Endodermal cell (in vitro differentiated cells): ENCODE measurements around the gene GALNT5. TPM values are rescaled to one million over a fixed set of nuclear protein-coding genes. Genes with fewer than 3 reads are reported as not detected.

Experiments used
- DNase-seq: peaks from one replicate; pipeline ENCODE4 v3.0.0-alpha.2; 2017
- H3K27ac ChIP-seq: 2 replicates; pipeline ENCODE4 v1.5.1; 2013; ENCODE audit warnings: mild to moderate bottlenecking, low read depth, low read length, moderate library complexity
- H3K27me3 ChIP-seq: 2 replicates; pipeline ENCODE4 v1.6.1; 2013; ENCODE audit warnings: mild to moderate bottlenecking, low read length, moderate library complexity; ENCODE audit not compliant: insufficient read depth, control insufficient read depth, poor library complexity, severe bottlenecking
- H3K36me3 ChIP-seq: 2 replicates; pipeline ENCODE4 v1.7.0; 2013; ENCODE audit warnings: mild to moderate bottlenecking, low read length, moderate library complexity; ENCODE audit not compliant: control insufficient read depth, insufficient read depth
- H3K4me1 ChIP-seq: one replicate; pipeline ENCODE4 v1.7.0; 2013; ENCODE audit warnings: low read length; ENCODE audit not compliant: control insufficient read depth, insufficient read depth
- H3K4me3 ChIP-seq: 2 replicates; pipeline ENCODE4 v1.5.1; 2013; ENCODE audit warnings: mild to moderate bottlenecking, low read length, moderate library complexity
- H3K9ac ChIP-seq: 2 replicates; pipeline ENCODE4 v1.6.1; 2013; ENCODE audit warnings: mild to moderate bottlenecking, low read length, moderate library complexity; ENCODE audit not compliant: poor library complexity, severe bottlenecking; ENCODE audit errors: extremely low read depth
- H3K9me3 ChIP-seq: 2 replicates; pipeline ENCODE4 v1.6.1; 2013; ENCODE audit warnings: mild to moderate bottlenecking, low read length, moderate library complexity; ENCODE audit not compliant: control insufficient read depth
- H3K27ac Mint-ChIP-seq: 2 replicates; pipeline ENCODE4 v1.8.0; 2020; ENCODE audit warnings: mixed read lengths
- H3K27me3 Mint-ChIP-seq: 2 replicates; pipeline ENCODE4 v1.8.0; 2021; ENCODE audit warnings: mild to moderate bottlenecking, mixed read lengths; ENCODE audit not compliant: insufficient read depth
- H3K36me3 Mint-ChIP-seq: 2 replicates; pipeline ENCODE4 v1.8.0; 2020; ENCODE audit warnings: low read depth, mixed read lengths
- H3K4me1 Mint-ChIP-seq: 2 replicates; pipeline ENCODE4 v1.8.0; 2020; ENCODE audit warnings: mixed read lengths
- H3K4me3 Mint-ChIP-seq: 2 replicates; pipeline ENCODE4 v1.8.0; 2020; ENCODE audit warnings: mild to moderate bottlenecking, moderate library complexity, mixed read lengths
- H3K9me3 Mint-ChIP-seq: 2 replicates; pipeline ENCODE4 v1.8.0; 2020; ENCODE audit warnings: mild to moderate bottlenecking, mixed read lengths
- WGBS, 2 experiments: methylation state at CpG; one replicate each; pipeline versions ENCODE4 v1.1.5 to v1.1.7; 2013; ENCODE audit warnings: missing lambda C conversion rate in 2 of 2, mixed read lengths in 1 of 2; ENCODE audit not compliant: insufficient coverage in 1 of 2, insufficient read length in 1 of 2; 5-methylcytosine and 5-hydroxymethylcytosine counted together
- total RNA-seq, 2 donors: library from RNA; stranded (reverse); fragmentation: NEBNext Ultra II Directional in 1 of 2; extraction: Animal tissue kit (Norgen Biotek cat#: 25700) in 1 of 2; gene quantifications; 2 replicates in 1 of 2; 3 replicates in 1 of 2; pipeline ENCODE4 v1.2.1, GENCODE V29; 2021
- TF ChIP-seq, protein P1 (sequence below): fragments of 200-600 bp; sonication (generic); conservative IDR thresholded peaks from 2 replicates; pipeline ENCODE4 v1.5.0; 2021; ENCODE audit warnings: antibody characterized with exemption, mild to moderate bottlenecking

GALNT5 gene
- total RNA-seq, 2 donors from 2014 or later, result 0.11 TPM; not detected in 1

DNA sequence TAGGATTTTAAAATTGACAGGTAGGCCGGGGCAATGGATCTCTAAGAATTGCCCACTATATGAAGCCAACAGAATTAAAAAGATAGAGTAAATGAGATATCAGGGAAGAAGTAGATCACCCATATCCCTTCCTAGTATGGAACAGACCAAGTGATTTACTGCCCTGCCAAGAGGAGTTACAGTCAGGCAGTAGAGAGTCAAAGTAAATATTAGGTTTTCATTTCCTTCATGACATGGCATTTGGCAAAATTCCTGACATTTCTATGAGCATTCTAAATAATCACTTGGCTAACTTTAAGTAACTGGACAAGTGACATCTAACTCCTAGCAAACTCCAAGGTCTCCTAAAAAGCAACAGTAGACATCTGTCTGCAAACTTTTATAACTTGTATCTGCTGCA is 33.5 kb downstream of the GALNT5 start:
- Mint-ChIP-seq H3K4me3 (no peak overlapping the region), H3K27me3 (no peaks in the 10 kb centered on the region), H3K27ac (no peak overlapping the region), H3K4me1 (peaks cover 2% of the 10 kb centered on the region), H3K9me3 (no peaks in the 10 kb centered on the region), H3K36me3 (no peaks in the 10 kb centered on the region)
- no peaks in the 10 kb centered on the region for H3K4me1 ChIP-seq
- TF ChIP-seq, protein P1, sequence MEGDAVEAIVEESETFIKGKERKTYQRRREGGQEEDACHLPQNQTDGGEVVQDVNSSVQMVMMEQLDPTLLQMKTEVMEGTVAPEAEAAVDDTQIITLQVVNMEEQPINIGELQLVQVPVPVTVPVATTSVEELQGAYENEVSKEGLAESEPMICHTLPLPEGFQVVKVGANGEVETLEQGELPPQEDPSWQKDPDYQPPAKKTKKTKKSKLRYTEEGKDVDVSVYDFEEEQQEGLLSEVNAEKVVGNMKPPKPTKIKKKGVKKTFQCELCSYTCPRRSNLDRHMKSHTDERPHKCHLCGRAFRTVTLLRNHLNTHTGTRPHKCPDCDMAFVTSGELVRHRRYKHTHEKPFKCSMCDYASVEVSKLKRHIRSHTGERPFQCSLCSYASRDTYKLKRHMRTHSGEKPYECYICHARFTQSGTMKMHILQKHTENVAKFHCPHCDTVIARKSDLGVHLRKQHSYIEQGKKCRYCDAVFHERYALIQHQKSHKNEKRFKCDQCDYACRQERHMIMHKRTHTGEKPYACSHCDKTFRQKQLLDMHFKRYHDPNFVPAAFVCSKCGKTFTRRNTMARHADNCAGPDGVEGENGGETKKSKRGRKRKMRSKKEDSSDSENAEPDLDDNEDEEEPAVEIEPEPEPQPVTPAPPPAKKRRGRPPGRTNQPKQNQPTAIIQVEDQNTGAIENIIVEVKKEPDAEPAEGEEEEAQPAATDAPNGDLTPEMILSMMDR, result no peak
- 83% methylated on average over 1 of the region's 1 CpG; no CpG with 5 or more reads in 1 of the 2 experiments for WGBS, 2 experiments
- no peak for DNase-seq
- no peak overlapping the region for H3K27ac ChIP-seq
- H3K4me3 ChIP-seq, result no peak overlapping the region
- H3K36me3 ChIP-seq, result no peaks in the 10 kb centered on the region
- H3K9me3 ChIP-seq, result no peaks in the 10 kb centered on the region
- H3K27me3 ChIP-seq, result no peaks in the 10 kb centered on the region
- no peak overlapping the region for H3K9ac ChIP-seq

DNA sequence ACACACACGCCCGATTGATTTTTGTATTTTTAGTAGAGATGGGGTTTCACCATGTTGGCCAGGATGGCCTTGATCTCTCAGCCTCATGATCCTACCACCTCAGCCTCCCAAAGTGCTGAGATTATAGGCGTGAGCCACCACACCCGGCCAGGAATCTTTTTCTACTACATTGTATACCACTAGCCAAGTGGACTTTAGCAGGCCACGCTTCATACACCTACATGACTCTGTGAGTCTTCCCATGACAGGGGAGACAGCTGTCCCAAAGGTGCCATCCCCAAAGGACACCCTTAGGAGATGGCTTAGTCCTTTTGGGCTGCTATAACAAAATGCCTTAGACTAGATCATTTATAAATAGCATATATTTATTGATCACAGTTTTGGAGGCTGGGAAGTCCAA is 35.3 kb downstream of the GALNT5 start:
- Mint-ChIP-seq H3K27me3 (no peaks in the 10 kb centered on the region), H3K4me3 (no peak overlapping the region), H3K36me3 (no peaks in the 10 kb centered on the region), H3K4me1 (peaks cover 2% of the 10 kb centered on the region), H3K9me3 (no peaks in the 10 kb centered on the region), H3K27ac (no peak overlapping the region)
- H3K27me3 ChIP-seq, result no peaks in the 10 kb centered on the region
- DNase-seq, result no peak
- WGBS, 2 experiments, result 67 to 95% methylated on average over 3 to 5 of the region's 5 CpGs
- H3K4me1 ChIP-seq, result no peaks in the 10 kb centered on the region
- no peaks in the 10 kb centered on the region for H3K9me3 ChIP-seq
- H3K9ac ChIP-seq, result no peak overlapping the region
- TF ChIP-seq, protein P1, result no peak
- H3K36me3 ChIP-seq, result no peaks in the 10 kb centered on the region
- no peak overlapping the region for H3K27ac ChIP-seq
- no peak overlapping the region for H3K4me3 ChIP-seq

- TF ChIP-seq, protein P1, result no peak
- no peak overlapping the region for H3K4me3 Mint-ChIP-seq
- no peak overlapping the region for H3K27ac Mint-ChIP-seq
- H3K4me1 Mint-ChIP-seq, result peaks cover 6% of the 10 kb centered on the region
- WGBS, 2 experiments, result 71 to 83% methylated on average over 1 of the region's 1 CpG
- H3K4me3 ChIP-seq, result no peak overlapping the region
- peaks cover 4% of the 10 kb centered on the region for H3K4me1 ChIP-seq
- H3K9me3 ChIP-seq, result no peaks in the 10 kb centered on the region
- no peaks in the 10 kb centered on the region for H3K36me3 ChIP-seq
- H3K27me3 Mint-ChIP-seq, result no peaks in the 10 kb centered on the region
- no peaks in the 10 kb centered on the region for H3K27me3 ChIP-seq
- no peaks in the 10 kb centered on the region for H3K36me3 Mint-ChIP-seq
- H3K27ac ChIP-seq, result no peak overlapping the region
- no peak overlapping the region for H3K9ac ChIP-seq
- H3K9me3 Mint-ChIP-seq, result no peaks in the 10 kb centered on the region
- DNase-seq, result no peak
Observed at GRCh38 chr2:157296490-157296889, 39.0 kb downstream of the GALNT5 start.
